Endodermal cell (in vitro differentiated cells): ENCODE measurements around the gene CTU2. TPM values are rescaled to one million over a fixed set of nuclear protein-coding genes. Genes with fewer than 3 reads are reported as not detected.

Experiments used
- DNase-seq: peaks from one replicate; pipeline ENCODE4 v3.0.0-alpha.2; 2017
- H3K27ac ChIP-seq: 2 replicates; pipeline ENCODE4 v1.5.1; 2013; ENCODE audit warnings: mild to moderate bottlenecking, low read depth, low read length, moderate library complexity
- H3K27me3 ChIP-seq: 2 replicates; pipeline ENCODE4 v1.6.1; 2013; ENCODE audit warnings: mild to moderate bottlenecking, low read length, moderate library complexity; ENCODE audit not compliant: insufficient read depth, control insufficient read depth, poor library complexity, severe bottlenecking
- H3K36me3 ChIP-seq: 2 replicates; pipeline ENCODE4 v1.7.0; 2013; ENCODE audit warnings: mild to moderate bottlenecking, low read length, moderate library complexity; ENCODE audit not compliant: control insufficient read depth, insufficient read depth
- H3K4me1 ChIP-seq: one replicate; pipeline ENCODE4 v1.7.0; 2013; ENCODE audit warnings: low read length; ENCODE audit not compliant: control insufficient read depth, insufficient read depth
- H3K4me3 ChIP-seq: 2 replicates; pipeline ENCODE4 v1.5.1; 2013; ENCODE audit warnings: mild to moderate bottlenecking, low read length, moderate library complexity
- H3K9ac ChIP-seq: 2 replicates; pipeline ENCODE4 v1.6.1; 2013; ENCODE audit warnings: mild to moderate bottlenecking, low read length, moderate library complexity; ENCODE audit not compliant: poor library complexity, severe bottlenecking; ENCODE audit errors: extremely low read depth
- H3K9me3 ChIP-seq: 2 replicates; pipeline ENCODE4 v1.6.1; 2013; ENCODE audit warnings: mild to moderate bottlenecking, low read length, moderate library complexity; ENCODE audit not compliant: control insufficient read depth
- H3K27ac Mint-ChIP-seq: 2 replicates; pipeline ENCODE4 v1.8.0; 2020; ENCODE audit warnings: mixed read lengths
- H3K27me3 Mint-ChIP-seq: 2 replicates; pipeline ENCODE4 v1.8.0; 2021; ENCODE audit warnings: mild to moderate bottlenecking, mixed read lengths; ENCODE audit not compliant: insufficient read depth
- H3K36me3 Mint-ChIP-seq: 2 replicates; pipeline ENCODE4 v1.8.0; 2020; ENCODE audit warnings: low read depth, mixed read lengths
- H3K4me1 Mint-ChIP-seq: 2 replicates; pipeline ENCODE4 v1.8.0; 2020; ENCODE audit warnings: mixed read lengths
- H3K4me3 Mint-ChIP-seq: 2 replicates; pipeline ENCODE4 v1.8.0; 2020; ENCODE audit warnings: mild to moderate bottlenecking, moderate library complexity, mixed read lengths
- H3K9me3 Mint-ChIP-seq: 2 replicates; pipeline ENCODE4 v1.8.0; 2020; ENCODE audit warnings: mild to moderate bottlenecking, mixed read lengths
- WGBS, 2 experiments: methylation state at CpG; one replicate each; pipeline versions ENCODE4 v1.1.5 to v1.1.7; 2013; ENCODE audit warnings: missing lambda C conversion rate in 2 of 2, mixed read lengths in 1 of 2; ENCODE audit not compliant: insufficient coverage in 1 of 2, insufficient read length in 1 of 2; 5-methylcytosine and 5-hydroxymethylcytosine counted together
- total RNA-seq, 2 donors: library from RNA; stranded (reverse); fragmentation: NEBNext Ultra II Directional in 1 of 2; extraction: Animal tissue kit (Norgen Biotek cat#: 25700) in 1 of 2; gene quantifications; 2 replicates in 1 of 2; 3 replicates in 1 of 2; pipeline ENCODE4 v1.2.1, GENCODE V29; 2021
- TF ChIP-seq, protein P1 (sequence below): fragments of 200-600 bp; sonication (generic); conservative IDR thresholded peaks from 2 replicates; pipeline ENCODE4 v1.5.0; 2021; ENCODE audit warnings: antibody characterized with exemption, mild to moderate bottlenecking

CTU2 gene
- total RNA-seq, 2 donors from 2014 or later = 16.7 to 24.3 TPM

DNA sequence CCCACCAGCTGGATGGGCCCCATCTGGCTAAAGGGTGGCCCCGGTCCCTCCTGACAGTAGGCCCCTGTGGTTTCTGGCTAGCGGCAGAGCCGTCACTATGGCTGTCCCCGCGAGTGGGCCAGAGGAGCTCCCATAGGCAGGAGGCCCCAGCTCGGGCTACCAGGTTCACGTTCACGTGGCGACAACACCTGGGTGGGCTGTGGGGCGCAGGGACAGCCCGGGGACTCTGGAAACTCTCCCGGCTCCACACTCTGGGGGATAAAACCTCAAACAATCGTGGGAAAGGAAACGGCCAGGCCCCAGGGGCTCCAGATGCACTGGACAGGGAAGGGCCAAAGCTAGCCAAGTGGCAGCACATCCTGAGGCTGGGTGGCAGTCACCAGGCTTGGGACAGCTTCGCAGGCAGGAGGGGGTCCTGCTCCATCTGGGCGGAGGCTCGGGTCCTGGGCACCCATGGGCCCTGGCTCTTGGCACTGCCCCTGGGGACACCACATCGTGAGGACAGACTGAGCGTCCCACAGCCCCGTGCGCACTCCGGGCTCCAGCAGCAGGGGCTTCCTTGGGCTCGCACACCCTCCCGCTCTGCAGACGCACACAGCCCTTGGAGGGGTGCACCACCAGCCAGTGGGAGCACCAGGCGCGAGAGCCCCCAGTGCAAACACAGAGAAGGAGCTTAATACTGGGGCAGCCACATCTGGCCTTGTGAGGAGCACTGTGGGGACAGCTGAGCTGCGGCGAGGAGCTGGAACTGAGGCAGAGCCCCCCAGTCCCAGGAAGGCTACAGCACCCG, 4.5 kb upstream of the CTU2 start:
- 92 to 93% methylated on average over 15 to 30 of the region's 30 CpGs for WGBS, 2 experiments

DNA sequence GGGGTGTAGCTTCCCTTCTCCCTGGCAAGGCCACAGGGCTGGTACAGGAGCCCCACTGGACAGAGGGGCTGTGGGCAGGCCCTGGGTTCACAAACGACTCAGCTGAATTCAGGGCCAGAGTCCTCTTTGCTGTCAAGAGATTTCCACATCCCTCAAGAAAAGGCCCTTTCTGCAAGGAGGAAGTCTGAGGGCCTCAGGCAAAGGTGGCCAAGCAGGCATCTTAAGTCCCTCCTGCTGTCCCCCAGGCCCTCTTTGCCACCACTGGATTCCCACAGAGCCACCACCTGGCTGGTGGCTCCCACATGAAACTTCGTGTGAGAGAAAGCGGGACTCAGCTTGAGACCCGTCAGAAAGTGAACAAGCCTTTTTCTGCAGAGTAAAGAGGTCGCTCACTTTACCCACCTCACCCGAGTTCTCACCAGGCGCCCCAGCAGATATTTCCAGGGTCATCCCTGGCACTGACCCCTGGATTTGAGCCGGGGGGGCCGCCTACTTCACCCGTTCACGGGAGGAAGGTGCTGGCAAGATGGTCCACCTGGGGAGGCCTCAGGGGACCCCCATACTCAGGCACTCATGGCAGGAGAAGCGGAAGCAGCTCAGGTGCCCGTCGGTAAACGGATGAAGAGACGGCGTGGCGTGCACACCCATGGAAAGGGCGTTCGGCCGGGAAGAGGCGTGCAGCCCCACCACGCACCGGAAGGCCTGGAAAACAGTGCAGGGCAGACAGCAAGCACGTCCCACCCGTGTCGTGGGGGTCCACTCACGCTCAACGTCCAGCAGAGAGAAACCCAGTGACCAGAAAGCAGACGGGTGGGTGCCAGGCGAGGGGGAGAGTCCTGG, 3.7 kb upstream of the CTU2 start:
- peaks cover 9% of the 10 kb centered on the region for H3K36me3 Mint-ChIP-seq
- peaks cover 6% of the 10 kb centered on the region for H3K4me1 ChIP-seq
- no peaks in the 10 kb centered on the region for H3K9me3 Mint-ChIP-seq
- no peak overlapping the region for H3K9ac ChIP-seq
- H3K4me3 ChIP-seq = no peak overlapping the region
- no peaks in the 10 kb centered on the region for H3K9me3 ChIP-seq
- H3K27me3 Mint-ChIP-seq = no peaks in the 10 kb centered on the region
- H3K27ac ChIP-seq = no peak overlapping the region
- no peaks in the 10 kb centered on the region for H3K36me3 ChIP-seq
- H3K4me3 Mint-ChIP-seq = no peak overlapping the region
- DNase-seq = no peak
- H3K27me3 ChIP-seq = no peaks in the 10 kb centered on the region
- TF ChIP-seq, protein P1, sequence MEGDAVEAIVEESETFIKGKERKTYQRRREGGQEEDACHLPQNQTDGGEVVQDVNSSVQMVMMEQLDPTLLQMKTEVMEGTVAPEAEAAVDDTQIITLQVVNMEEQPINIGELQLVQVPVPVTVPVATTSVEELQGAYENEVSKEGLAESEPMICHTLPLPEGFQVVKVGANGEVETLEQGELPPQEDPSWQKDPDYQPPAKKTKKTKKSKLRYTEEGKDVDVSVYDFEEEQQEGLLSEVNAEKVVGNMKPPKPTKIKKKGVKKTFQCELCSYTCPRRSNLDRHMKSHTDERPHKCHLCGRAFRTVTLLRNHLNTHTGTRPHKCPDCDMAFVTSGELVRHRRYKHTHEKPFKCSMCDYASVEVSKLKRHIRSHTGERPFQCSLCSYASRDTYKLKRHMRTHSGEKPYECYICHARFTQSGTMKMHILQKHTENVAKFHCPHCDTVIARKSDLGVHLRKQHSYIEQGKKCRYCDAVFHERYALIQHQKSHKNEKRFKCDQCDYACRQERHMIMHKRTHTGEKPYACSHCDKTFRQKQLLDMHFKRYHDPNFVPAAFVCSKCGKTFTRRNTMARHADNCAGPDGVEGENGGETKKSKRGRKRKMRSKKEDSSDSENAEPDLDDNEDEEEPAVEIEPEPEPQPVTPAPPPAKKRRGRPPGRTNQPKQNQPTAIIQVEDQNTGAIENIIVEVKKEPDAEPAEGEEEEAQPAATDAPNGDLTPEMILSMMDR = no peak
- peaks cover 12% of the 10 kb centered on the region for H3K4me1 Mint-ChIP-seq
- 94% methylated on average over 21 to 31 of the region's 31 CpGs for WGBS, 2 experiments
- H3K27ac Mint-ChIP-seq = no peak overlapping the region

More for the DNA sequence above, 4.5 kb upstream of the CTU2 start:
- Histone ChIP-seq H3K9me3 (no peaks in the 10 kb centered on the region), H3K4me1 (peaks cover 6% of the 10 kb centered on the region), H3K36me3 (no peaks in the 10 kb centered on the region), H3K27ac (no peak overlapping the region), H3K9ac (no peak overlapping the region), H3K27me3 (no peaks in the 10 kb centered on the region), H3K4me3 (no peak overlapping the region)
- Mint-ChIP-seq H3K27me3 (no peaks in the 10 kb centered on the region), H3K9me3 (no peaks in the 10 kb centered on the region), H3K4me1 (peaks cover 5% of the 10 kb centered on the region), H3K4me3 (no peak overlapping the region), H3K27ac (no peak overlapping the region), H3K36me3 (peaks cover 9% of the 10 kb centered on the region)
- TF ChIP-seq, protein P1 = no peak
- no peak for DNase-seq

DNA sequence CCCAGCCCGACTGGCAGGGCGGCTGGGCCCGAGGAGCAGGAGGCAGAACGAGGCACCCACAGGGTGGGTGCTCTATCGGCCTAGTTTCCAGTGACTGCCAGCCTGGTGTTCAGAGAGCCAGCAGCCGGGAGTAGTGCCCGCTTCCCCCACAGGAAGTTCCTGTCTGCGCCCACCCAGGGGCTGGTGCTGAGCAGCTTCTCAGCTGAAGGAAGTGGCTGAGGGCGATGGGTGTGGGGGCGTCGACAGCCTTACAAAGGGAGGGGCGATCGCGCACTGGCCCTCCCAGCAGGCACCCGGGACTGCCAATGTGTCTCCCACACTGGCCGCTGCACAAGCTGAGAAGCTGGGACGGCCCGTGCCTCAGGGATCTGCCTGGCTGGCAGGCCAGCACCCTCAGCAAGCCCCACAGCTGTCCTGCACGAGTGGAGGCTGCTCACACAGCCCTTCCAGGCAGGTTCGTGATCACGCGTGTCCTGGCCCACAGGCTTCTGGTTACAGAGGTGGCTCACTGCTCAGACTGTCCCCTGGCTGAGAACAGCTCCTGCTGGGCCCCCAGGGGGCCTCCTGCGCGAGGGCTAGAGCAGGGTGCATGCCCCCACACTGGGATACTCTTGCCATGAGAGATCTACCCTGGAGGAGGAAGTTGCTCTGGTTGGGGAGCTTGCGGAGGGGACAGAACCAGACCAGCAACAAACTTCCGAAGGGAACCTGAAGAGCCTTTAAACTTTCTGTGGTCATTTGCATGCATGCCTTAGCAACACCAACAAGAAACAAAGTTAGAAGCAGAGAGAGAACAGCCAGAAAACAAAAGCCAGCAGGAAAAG, 2.6 kb upstream of the CTU2 start:
- TF ChIP-seq, protein P1 = no peak
- WGBS, 2 experiments = 90 to 92% methylated on average over 21 to 26 of the region's 26 CpGs

More for the DNA sequence above, 2.6 kb upstream of the CTU2 start:
- Histone ChIP-seq H3K4me3 (no peak overlapping the region), H3K27me3 (no peaks in the 10 kb centered on the region), H3K27ac (no peak overlapping the region), H3K4me1 (peaks cover 6% of the 10 kb centered on the region), H3K36me3 (no peaks in the 10 kb centered on the region), H3K9ac (no peak overlapping the region), H3K9me3 (no peaks in the 10 kb centered on the region)
- H3K4me3 Mint-ChIP-seq = peak overlapping the region; percentile 76
- H3K27ac Mint-ChIP-seq = no peak overlapping the region
- DNase-seq = no peak
- no peaks in the 10 kb centered on the region for H3K36me3 Mint-ChIP-seq
- no peaks in the 10 kb centered on the region for H3K27me3 Mint-ChIP-seq
- H3K4me1 Mint-ChIP-seq = peaks cover 13% of the 10 kb centered on the region
- no peaks in the 10 kb centered on the region for H3K9me3 Mint-ChIP-seq
